ENCODE results near the gene LUC7L3.

LUC7L3 gene

DNA sequence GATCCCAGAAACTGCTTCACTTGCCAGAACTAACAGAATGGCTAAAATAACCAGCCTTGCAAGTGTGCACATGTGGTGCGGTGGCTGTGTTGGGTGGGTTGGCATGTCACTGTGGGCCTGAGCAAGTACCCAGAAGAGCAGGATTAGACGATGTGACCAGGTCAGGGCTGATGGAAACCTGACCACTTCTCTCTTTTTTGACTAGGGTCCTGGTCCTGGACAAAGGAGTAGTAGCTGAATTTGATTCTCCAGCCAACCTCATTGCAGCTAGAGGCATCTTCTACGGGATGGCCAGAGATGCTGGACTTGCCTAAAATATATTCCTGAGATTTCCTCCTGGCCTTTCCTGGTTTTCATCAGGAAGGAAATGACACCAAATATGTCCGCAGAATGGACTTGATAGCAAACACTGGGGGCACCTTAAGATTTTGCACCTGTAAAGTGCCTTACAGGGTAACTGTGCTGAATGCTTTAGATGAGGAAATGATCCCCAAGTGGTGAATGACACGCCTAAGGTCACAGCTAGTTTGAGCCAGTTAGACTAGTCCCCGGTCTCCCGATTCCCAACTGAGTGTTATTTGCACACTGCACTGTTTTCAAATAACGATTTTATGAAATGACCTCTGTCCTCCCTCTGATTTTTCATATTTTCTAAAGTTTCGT lies 28.4 kb upstream of the LUC7L3 start:
- no peak overlapping the region for H3K27ac ChIP-seq
- H3K4me1 ChIP-seq: peaks cover 11 to 25% (median 18%) of the 10 kb centered on the region in 10 experiments
- H3K27me3 ChIP-seq: no peaks in the 10 kb centered on the region
- no peak overlapping the region for H3K4me3 ChIP-seq
- no peaks in the 10 kb centered on the region for H3K9me3 ChIP-seq (replicated peaks in 1 of 11)
- H3K36me3 ChIP-seq: peaks cover 36 to 48% (median 43%) of the 10 kb centered on the region in 11 experiments
- TF ChIP-seq Cebpa-rat (IDR thresholded peaks at IDR 0.05): no peak
- no peak overlapping the region for H3K9ac ChIP-seq
- H4K20me1 ChIP-seq: peaks cover 0 to 40% (median 18%) of the 10 kb centered on the region in 11 experiments; a peak in 18 of 22 replicates
- H3K4me2 ChIP-seq: no peak overlapping the region

DNA sequence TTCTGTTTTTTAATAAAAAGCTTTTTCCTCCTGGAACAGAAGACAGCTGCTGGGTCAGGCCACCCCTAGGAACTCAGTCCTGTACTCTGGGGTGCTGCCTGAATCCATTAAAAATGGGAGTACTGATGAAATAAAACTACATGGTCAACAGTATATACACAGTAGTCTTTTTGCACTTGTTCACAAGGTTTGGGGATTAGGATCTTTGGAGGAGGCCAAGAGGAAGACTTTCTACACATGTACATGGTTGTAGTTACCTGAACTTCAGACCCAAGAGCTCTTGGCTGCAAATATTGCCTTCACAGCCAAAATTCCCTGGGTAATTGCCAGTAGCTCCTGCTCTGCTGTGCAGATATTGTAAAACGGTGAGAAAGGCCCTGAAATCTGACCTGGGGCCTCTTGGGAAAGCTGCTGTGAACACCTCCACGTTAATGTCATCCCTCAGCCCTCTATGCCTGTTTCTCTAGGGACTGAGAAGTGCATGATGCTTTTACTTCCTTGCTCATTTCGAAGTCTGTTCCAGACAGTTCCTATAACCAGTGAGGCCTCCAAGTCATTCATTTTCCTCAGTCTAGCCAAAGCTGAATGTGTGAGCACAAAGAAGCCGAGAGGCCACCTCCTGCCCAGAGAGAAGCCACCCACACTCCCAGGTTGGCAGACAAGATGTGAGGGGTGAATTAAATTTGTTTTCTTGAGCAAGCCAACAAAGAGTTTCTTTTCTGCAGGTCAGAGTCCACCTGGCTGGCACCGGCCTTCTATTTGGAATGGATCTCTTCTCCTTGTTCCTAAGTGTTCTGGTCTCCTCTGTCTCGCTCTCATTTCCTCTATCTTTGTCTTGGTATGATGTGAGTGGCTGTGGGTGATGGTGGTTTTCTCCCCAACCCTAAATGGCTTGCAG lies 27.6 kb upstream of the LUC7L3 start:
- Histone ChIP-seq H3K4me1 (peaks cover 11 to 25% (median 18%) of the 10 kb centered on the region in 10 experiments), H3K27me3 (no peaks in the 10 kb centered on the region), H3K4me2 (no peak overlapping the region), H3K4me3 (no peak overlapping the region), H3K9ac (no peak overlapping the region), H4K20me1 (peaks cover 0 to 48% (median 26%) of the 10 kb centered on the region in 11 experiments; a peak in 18 of 22 replicates), H3K27ac (no peak overlapping the region), H3K9me3 (replicated peaks in 1 of 11) (no peaks in the 10 kb centered on the region), H3K36me3 (peaks cover 44 to 56% (median 51%) of the 10 kb centered on the region in 11 experiments)
- no peak for TF ChIP-seq Cebpa-rat (IDR thresholded peaks at IDR 0.05)

GRCh38 chr17:50692448-50693035 lies 26.9 kb upstream of the LUC7L3 start:
- Histone ChIP-seq H3K4me3 (no peak overlapping the region), H4K20me1 (peaks cover 5 to 55% (median 33%) of the 10 kb centered on the region in 11 experiments; a peak in 20 of 22 replicates), H3K27me3 (no peaks in the 10 kb centered on the region), H3K9me3 (replicated peaks in 1 of 11) (no peaks in the 10 kb centered on the region), H3K9ac (no peak overlapping the region; a peak in 1 of 22 replicates), H3K36me3 (peaks cover 51 to 63% (median 58%) of the 10 kb centered on the region in 11 experiments), H3K4me1 (peaks cover 11 to 26% (median 18%) of the 10 kb centered on the region in 10 experiments), H3K27ac (no peak overlapping the region), H3K4me2 (no peak overlapping the region)
- no peak for TF ChIP-seq Cebpa-rat (IDR thresholded peaks at IDR 0.05)

DNA sequence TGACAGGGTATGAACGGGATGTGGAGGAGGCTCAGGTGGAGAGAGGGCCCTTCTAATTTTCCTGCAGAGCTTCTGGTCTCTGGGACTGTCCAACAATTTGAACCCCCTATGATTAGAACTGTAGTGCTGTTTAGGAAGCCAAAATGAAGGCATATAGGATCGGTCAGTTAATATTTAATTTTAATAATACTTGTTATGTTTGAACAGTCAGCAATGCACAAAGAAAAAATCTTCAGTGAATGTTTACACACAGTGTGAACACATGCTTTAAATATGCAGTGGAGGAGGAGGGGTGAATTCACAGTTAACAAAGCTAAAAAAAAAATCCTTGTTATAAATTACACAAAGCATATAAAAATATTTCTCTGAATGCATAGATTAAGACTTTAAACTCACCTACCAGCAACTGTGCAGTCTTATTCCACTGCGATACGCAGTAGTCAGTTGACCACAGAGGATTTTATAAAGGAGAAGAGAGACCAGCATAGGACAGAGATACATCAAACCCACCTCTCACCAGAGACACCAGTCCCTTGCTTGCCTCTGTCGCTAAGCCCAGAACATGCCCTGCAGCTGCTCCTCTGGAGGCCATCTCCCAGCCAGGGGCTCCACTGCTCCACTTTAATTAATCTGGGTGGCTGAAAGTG lies 26.2 kb upstream of the LUC7L3 start:
- Histone ChIP-seq H3K4me2 (no peak overlapping the region), H3K4me1 (peaks cover 14 to 32% (median 19%) of the 10 kb centered on the region in 10 experiments), H3K9me3 (replicated peaks in 1 of 11) (no peaks in the 10 kb centered on the region), H3K4me3 (no peak overlapping the region), H3K9ac (no peak overlapping the region; a peak in 1 of 22 replicates), H3K36me3 (peaks cover 57 to 69% (median 65%) of the 10 kb centered on the region in 11 experiments), H3K27ac (no peak overlapping the region), H3K27me3 (no peaks in the 10 kb centered on the region), H4K20me1 (peaks cover 11 to 62% (median 39%) of the 10 kb centered on the region in 11 experiments; a peak in 20 of 22 replicates)
- no peak for TF ChIP-seq Cebpa-rat (IDR thresholded peaks at IDR 0.05)

GRCh38 chr17:50696365-50696879 lies 23.0 kb upstream of the LUC7L3 start:
- H3K4me3 ChIP-seq: no peak overlapping the region
- no peaks in the 10 kb centered on the region for H3K9me3 ChIP-seq (replicated peaks in 1 of 11)
- TF ChIP-seq Cebpa-rat (IDR thresholded peaks at IDR 0.05): no peak
- no peak overlapping the region for H3K4me2 ChIP-seq
- H3K9ac ChIP-seq: peak overlapping the region in 1 of 11 experiments; percentile 18; a peak in 1 of 22 replicates
- peaks cover 0 to 12% (median 2%) of the 10 kb centered on the region in 10 experiments; a peak in 5 of 20 replicates for H3K4me1 ChIP-seq
- H3K27ac ChIP-seq: no peak overlapping the region
- peaks cover 22 to 76% (median 61%) of the 10 kb centered on the region in 11 experiments; a peak in 21 of 22 replicates for H4K20me1 ChIP-seq
- no peaks in the 10 kb centered on the region for H3K27me3 ChIP-seq
- H3K36me3 ChIP-seq: peaks cover 85 to 100% (median 97%) of the 10 kb centered on the region in 11 experiments

DNA sequence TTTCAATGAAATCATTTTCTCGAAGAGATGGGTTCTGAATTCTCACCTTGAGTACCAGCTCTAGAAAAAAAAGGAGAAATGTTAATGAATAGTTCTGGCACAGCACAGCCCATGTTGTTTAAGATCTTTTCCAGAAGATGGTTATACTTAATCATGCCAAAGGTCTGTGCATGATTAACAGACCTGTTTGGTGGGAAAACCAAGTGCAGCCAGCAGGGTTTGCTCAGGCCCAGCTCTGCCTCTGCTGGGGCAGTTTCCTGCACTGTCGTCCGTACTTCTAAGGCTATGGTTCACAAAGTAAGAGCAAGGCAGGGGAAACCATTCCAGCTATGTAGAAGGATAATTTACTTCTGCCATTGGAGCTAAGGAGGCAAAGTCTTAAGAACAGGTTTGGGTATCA lies 22.3 kb upstream of the LUC7L3 start:
- peaks cover 85 to 100% (median 99%) of the 10 kb centered on the region in 11 experiments for H3K36me3 ChIP-seq

GRCh38 chr17:50697663-50698272 lies 21.6 kb upstream of the LUC7L3 start:
- Histone ChIP-seq H4K20me1 (peaks cover 34 to 85% (median 75%) of the 10 kb centered on the region in 11 experiments; a peak in 21 of 22 replicates), H3K4me2 (0 out of 22 replicates have a peak overlapping the region, but pooled peaks of 1 of the 11 experiments have one; percentile 13), H3K4me3 (no peak overlapping the region), H3K27me3 (no peaks in the 10 kb centered on the region), H3K9ac (peak overlapping the region in 2 of 11 experiments; percentile 20 to 55; a peak in 4 of 22 replicates), H3K9me3 (replicated peaks in 1 of 11) (no peaks in the 10 kb centered on the region), H3K27ac (no peak overlapping the region), H3K36me3 (peaks cover 79 to 100% (median 98%) of the 10 kb centered on the region in 11 experiments), H3K4me1 (peaks cover 0 to 18% (median 2%) of the 10 kb centered on the region in 10 experiments; a peak in 7 of 20 replicates)
- no peak for TF ChIP-seq Cebpa-rat (IDR thresholded peaks at IDR 0.05)

More for the DNA sequence above, 22.3 kb upstream of the LUC7L3 start:
- no peak overlapping the region for H3K4me3 ChIP-seq
- no peaks in the 10 kb centered on the region for H3K27me3 ChIP-seq
- peaks cover 0 to 12% (median 2%) of the 10 kb centered on the region in 10 experiments; a peak in 5 of 20 replicates for H3K4me1 ChIP-seq
- H3K4me2 ChIP-seq: no peak overlapping the region
- TF ChIP-seq Cebpa-rat (IDR thresholded peaks at IDR 0.05): no peak
- H4K20me1 ChIP-seq: peaks cover 28 to 78% (median 68%) of the 10 kb centered on the region in 11 experiments; a peak in 21 of 22 replicates
- H3K9me3 ChIP-seq (replicated peaks in 1 of 11): no peaks in the 10 kb centered on the region
- peak overlapping the region in 3 of 11 experiments; percentile 5 to 23 (median 20); a peak in 2 of 22 replicates for H3K9ac ChIP-seq
- H3K27ac ChIP-seq: no peak overlapping the region

DNA sequence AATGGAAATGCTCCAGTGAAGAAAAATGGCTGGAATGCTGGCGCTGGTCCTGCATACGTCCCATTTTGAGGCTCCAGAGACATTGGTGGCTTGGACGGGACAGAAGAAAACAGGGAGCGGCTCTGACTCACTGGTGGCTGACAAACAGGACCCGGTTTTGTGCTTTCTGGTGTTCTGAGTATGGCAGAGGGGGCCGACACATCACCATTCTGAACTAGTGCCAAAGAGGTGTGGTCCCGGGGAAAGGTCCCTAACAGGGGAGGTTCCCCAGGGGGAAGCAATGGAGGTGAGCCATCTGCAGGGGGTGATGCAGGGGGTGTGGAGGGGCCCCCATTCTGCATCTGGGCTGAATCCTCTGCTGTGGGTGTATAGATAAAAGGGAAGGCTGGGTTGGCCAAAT lies 20.0 kb upstream of the LUC7L3 start:
- TF ChIP-seq Cebpa-rat (IDR thresholded peaks at IDR 0.05): no peak
- Histone ChIP-seq H3K4me1 (peaks cover 0 to 35% (median 13%) of the 10 kb centered on the region in 10 experiments; a peak in 13 of 20 replicates), H3K27ac (no peak overlapping the region), H3K4me2 (no peak overlapping the region), H3K4me3 (no peak overlapping the region), H4K20me1 (peaks cover 50 to 92% (median 86%) of the 10 kb centered on the region in 11 experiments; a peak in 21 of 22 replicates), H3K9ac (no peak overlapping the region), H3K27me3 (no peaks in the 10 kb centered on the region), H3K36me3 (peaks cover 73 to 100% (median 97%) of the 10 kb centered on the region in 11 experiments), H3K9me3 (replicated peaks in 1 of 11) (no peaks in the 10 kb centered on the region)

Data from BLaER1 treated with 17β-estradiol and CSF1 and Interleukin-3, amounts not matched to agents 10 nM and 100 nM (cell line).